NCI-H2081 (cell line): ENCODE measurements around the gene JAML.

ENCODE experiments used
- DNase-seq, 2 experiments: peaks; one replicate each; lab custom pipeline; 2025; lab: John Stamatoyannopoulos, UW

JAML gene

GRCh38 chr11:118145285-118146227, 79.3 kb downstream of the JAML start:
- DNase-seq = peak; percentile 88

GRCh38 chr11:118144301-118145268, 80.2 kb downstream of the JAML start:
- DNase-seq = no peak
